ENCODE measurements around the gene MLLT3.

The MLLT3 gene

DNA sequence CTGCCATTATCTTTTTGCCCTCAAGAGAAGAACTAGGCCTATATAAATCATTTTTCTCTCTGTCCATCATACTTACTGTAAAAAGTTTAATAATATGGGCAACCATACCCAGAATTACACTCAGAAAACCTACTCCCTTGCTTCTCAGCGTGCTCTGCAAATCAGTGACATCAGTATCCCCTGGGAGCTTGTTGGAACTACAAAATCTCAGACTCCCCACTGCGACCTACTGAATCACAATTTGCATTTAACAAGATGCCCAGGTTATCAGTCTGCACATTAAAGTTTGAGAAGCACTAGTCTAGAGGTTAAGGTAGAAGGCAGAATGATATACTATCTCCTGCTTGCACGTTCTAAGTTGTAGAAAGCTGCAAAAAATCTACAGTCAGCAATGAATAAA, 127.2 kb downstream of the MLLT3 start:
- H3K27me3 ChIP-seq (ENCODE audit: insufficient read depth, low read depth), result no peaks in the 10 kb centered on the region
- H2AFZ ChIP-seq (ENCODE audit: low read depth), result no peak overlapping the region
- no peaks in the 10 kb centered on the region for H3K79me2 ChIP-seq (ENCODE audit: insufficient read depth, low read depth)
- no peak overlapping the region for H3K27ac ChIP-seq
- no peaks in the 10 kb centered on the region for H3K4me1 ChIP-seq (ENCODE audit: low read depth, poor library complexity, severe bottlenecking)
- H3K4me3 ChIP-seq (IDR thresholded peaks at IDR 0.05; ENCODE audit: insufficient read depth, low read depth, low read length), result no peak overlapping the region
- TF ChIP-seq, protein P1, sequence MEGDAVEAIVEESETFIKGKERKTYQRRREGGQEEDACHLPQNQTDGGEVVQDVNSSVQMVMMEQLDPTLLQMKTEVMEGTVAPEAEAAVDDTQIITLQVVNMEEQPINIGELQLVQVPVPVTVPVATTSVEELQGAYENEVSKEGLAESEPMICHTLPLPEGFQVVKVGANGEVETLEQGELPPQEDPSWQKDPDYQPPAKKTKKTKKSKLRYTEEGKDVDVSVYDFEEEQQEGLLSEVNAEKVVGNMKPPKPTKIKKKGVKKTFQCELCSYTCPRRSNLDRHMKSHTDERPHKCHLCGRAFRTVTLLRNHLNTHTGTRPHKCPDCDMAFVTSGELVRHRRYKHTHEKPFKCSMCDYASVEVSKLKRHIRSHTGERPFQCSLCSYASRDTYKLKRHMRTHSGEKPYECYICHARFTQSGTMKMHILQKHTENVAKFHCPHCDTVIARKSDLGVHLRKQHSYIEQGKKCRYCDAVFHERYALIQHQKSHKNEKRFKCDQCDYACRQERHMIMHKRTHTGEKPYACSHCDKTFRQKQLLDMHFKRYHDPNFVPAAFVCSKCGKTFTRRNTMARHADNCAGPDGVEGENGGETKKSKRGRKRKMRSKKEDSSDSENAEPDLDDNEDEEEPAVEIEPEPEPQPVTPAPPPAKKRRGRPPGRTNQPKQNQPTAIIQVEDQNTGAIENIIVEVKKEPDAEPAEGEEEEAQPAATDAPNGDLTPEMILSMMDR (conservative IDR thresholded peaks at IDR 0.05; ENCODE audit: low read depth, low read length), result no peak
- H3K36me3 ChIP-seq (ENCODE audit: insufficient read depth), result no peaks in the 10 kb centered on the region
- no peak overlapping the region for H3K9ac ChIP-seq
- H4K20me1 ChIP-seq (ENCODE audit: insufficient read depth), result no peaks in the 10 kb centered on the region
- no peak overlapping the region for H3K4me2 ChIP-seq

DNA sequence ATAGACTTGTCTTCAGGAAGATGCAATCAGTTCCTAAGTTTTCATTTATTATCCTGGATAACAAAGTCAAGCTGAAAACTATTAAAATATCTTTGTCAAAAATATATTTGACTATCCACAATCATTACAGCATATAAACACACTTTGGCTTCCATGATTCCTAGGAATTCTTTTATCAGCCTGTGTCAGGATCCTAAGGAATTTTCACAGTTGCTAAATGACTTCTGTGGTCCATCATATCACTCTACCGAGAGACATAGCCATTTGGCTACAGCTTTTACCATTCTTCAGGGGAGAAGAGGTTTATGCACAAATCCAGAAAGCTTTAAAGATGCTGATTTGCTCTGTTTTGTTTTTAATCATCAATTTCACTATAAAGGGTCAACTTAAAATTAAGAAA, 128.3 kb downstream of the MLLT3 start:
- Histone ChIP-seq H3K4me3 (IDR thresholded peaks at IDR 0.05; ENCODE audit: insufficient read depth, low read depth, low read length) (no peak overlapping the region), H3K27ac (no peak overlapping the region), H2AFZ (ENCODE audit: low read depth) (no peak overlapping the region), H3K9ac (no peak overlapping the region), H4K20me1 (ENCODE audit: insufficient read depth) (no peaks in the 10 kb centered on the region), H3K27me3 (ENCODE audit: insufficient read depth, low read depth) (no peaks in the 10 kb centered on the region), H3K79me2 (ENCODE audit: insufficient read depth, low read depth) (no peaks in the 10 kb centered on the region), H3K36me3 (ENCODE audit: insufficient read depth) (no peaks in the 10 kb centered on the region), H3K4me1 (ENCODE audit: low read depth, poor library complexity, severe bottlenecking) (no peaks in the 10 kb centered on the region), H3K4me2 (no peak overlapping the region)
- TF ChIP-seq, protein P1 (conservative IDR thresholded peaks at IDR 0.05; ENCODE audit: low read depth, low read length), result no peak

DNA sequence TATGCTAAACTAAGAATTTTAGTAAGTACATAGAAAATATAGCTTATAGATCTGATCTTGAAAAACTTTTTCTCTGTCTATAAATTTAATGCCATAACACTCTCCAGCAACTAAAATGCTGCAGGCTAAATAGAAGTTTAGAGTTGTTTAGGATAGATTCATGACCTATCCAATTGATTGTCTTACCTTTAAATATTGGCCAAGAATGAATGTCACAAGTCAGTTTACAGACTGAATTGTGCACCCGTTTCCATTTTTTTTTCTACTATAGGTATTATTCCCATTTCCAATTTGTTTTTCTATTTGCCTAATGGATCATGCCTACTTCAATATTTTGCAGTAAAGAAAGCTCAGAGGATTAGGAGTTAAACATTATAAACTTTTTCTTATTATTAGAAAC, 129.5 kb downstream of the MLLT3 start:
- H3K4me1 ChIP-seq (ENCODE audit: low read depth, poor library complexity, severe bottlenecking), result no peaks in the 10 kb centered on the region
- H3K79me2 ChIP-seq (ENCODE audit: insufficient read depth, low read depth), result no peaks in the 10 kb centered on the region

GRCh38 chr9:20491612-20492011, 130.7 kb downstream of the MLLT3 start:
- Histone ChIP-seq H4K20me1 (ENCODE audit: insufficient read depth) (no peaks in the 10 kb centered on the region), H3K9ac (no peak overlapping the region), H3K4me2 (no peak overlapping the region), H3K27ac (no peak overlapping the region), H3K79me2 (ENCODE audit: insufficient read depth, low read depth) (no peaks in the 10 kb centered on the region), H3K4me3 (IDR thresholded peaks at IDR 0.05; ENCODE audit: insufficient read depth, low read depth, low read length) (no peak overlapping the region), H3K36me3 (ENCODE audit: insufficient read depth) (no peaks in the 10 kb centered on the region), H3K27me3 (ENCODE audit: insufficient read depth, low read depth) (no peaks in the 10 kb centered on the region), H2AFZ (ENCODE audit: low read depth) (no peak overlapping the region), H3K4me1 (ENCODE audit: low read depth, poor library complexity, severe bottlenecking) (no peaks in the 10 kb centered on the region)
- TF ChIP-seq, protein P1 (conservative IDR thresholded peaks at IDR 0.05; ENCODE audit: low read depth, low read length), result no peak

More for the DNA sequence above, 129.5 kb downstream of the MLLT3 start:
- H4K20me1 ChIP-seq (ENCODE audit: insufficient read depth), result no peaks in the 10 kb centered on the region
- H3K36me3 ChIP-seq (ENCODE audit: insufficient read depth), result no peaks in the 10 kb centered on the region
- H3K4me3 ChIP-seq (IDR thresholded peaks at IDR 0.05; ENCODE audit: insufficient read depth, low read depth, low read length), result no peak overlapping the region
- no peak overlapping the region for H2AFZ ChIP-seq (ENCODE audit: low read depth)
- H3K9ac ChIP-seq, result no peak overlapping the region
- no peaks in the 10 kb centered on the region for H3K27me3 ChIP-seq (ENCODE audit: insufficient read depth, low read depth)
- no peak overlapping the region for H3K4me2 ChIP-seq
- TF ChIP-seq, protein P1 (conservative IDR thresholded peaks at IDR 0.05; ENCODE audit: low read depth, low read length), result no peak
- H3K27ac ChIP-seq, result no peak overlapping the region
